GM18507 (cell line): ENCODE results near the gene HUNK.
"Not testable (repeated sequence)": the region's sequence is repeated elsewhere in the genome, so short reads cannot be mapped to it uniquely, and the experiment has no call there.

Source experiments
- DNase-seq: peaks from one replicate; pipeline ENCODE4 v3.0.0; 2011; ENCODE audit warnings: low read depth; ENCODE audit not compliant: insufficient read length; ENCODE audit errors: extremely low spot score
- FAIRE-seq: peaks from 2 replicates; lab custom pipeline; 2011; peaks lifted over from hg19 to GRCh38; lab: Jason Lieb, UNC

Gene HUNK

DNA sequence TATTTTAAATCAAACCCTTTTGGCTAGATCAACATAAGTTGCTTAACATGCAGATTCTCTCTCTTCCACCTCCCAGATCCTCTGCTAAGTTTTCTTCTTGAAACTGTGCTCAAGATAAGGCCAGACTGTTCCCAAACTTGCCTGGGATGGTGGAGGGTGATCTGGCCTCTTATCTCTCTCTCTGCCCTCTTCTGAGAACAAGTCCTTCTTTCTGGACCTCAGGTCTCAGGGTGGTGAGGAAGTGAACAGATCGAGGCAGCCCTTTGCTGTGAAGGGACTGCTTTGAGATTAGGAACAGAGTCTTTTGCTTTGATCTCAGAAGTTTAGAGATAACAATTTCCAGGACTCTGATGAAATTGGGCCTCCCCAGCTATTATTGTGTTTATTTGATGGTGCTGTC, 70.7 kb downstream of the HUNK start:
- FAIRE-seq (no peak), DNase-seq (no peak)

DNA sequence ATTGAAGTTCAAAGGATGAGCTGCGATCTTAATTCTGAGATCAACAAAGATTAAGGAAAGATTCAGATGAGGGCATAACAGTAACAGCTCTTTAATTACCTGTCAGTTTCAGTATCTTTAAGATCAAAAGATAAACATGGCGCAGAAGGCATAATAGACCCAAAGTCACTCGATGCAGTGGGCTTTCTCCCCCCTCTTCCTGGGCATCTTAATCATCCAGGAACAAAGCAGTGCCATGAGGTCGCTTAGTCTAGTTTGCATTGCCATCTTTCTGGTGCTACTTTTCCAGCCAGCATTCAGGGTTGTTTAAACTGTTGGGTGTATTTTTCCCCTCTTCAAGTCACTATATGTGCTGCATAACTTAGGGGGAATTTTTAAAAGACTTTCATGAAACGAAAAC, 72.3 kb downstream of the HUNK start:
- no peak for FAIRE-seq

DNA sequence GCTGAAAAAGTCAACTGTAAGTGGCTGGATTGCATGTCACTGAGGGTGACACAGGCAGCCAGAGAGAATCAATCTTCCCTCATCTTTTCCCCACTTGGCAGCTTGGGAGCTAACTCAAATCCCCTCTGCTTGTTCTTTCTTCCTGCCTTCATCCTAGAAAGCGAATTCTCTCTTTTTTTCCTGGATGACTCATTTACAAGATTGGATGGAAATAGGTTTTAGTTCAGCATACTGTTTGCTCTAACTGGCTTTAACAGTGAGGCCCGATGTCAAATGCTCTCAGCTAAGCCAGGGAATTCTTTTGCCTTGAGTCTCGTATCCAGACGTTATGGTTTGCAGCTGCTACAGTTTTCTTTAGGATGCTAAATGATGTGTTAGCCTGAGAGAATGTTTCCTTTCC, 72.7 kb downstream of the HUNK start:
- FAIRE-seq: no peak
- no peak for DNase-seq

More for the DNA sequence above, 72.3 kb downstream of the HUNK start:
- DNase-seq: no peak

DNA sequence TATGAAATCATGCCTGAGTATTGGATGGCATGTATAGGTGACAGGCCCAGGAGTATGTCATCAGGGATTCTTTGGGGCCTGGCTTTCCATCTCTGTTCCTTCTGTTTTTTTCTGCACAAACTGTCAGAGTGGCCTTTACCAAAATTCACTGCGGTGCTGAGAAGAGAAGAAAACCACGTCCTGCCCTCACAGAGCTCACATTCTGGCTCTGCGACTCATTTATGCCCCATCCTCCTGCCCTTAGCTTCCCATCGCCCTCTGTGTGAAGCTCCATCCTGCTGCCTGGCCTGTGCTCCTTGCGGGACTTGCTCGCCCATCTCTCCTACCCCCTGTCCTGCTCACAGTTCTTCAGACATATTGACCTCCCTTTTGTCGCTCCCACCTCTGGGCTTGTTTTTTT, 73.4 kb downstream of the HUNK start:
- no peak for DNase-seq
- FAIRE-seq: no peak

DNA sequence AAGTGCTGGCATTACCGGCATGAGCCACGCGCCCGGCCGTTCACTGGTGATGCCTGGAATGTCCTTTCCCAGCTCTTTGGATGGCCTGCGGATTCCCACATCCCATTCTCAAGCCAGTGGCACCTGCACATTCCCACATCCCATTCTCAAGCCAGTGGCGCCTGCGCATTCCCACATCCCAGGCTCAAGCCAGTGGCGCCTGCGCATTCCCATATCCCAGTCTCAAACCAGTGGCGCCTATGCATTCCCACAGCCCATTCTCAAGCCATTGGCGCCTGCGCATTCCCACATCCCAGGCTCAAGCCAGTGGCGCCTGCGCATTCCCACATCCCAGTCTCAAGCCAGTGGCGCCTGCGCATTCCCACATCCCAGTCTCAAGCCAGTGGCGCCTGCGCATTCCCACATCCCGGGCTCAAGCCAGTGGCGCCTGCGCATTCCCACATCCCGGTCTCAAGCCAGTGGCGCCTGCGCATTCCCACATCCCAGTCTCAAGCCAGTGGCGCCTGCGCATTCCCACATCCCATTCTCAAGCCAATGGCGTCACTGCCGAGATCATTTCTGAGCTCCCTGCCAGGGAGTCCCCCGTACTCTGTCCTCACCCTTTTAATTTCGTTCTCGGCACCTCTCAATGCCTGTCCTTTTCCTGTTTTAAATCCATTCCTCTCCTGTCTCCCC, 74.2 kb downstream of the HUNK start:
- not testable (repeated sequence) for FAIRE-seq, DNase-seq

DNA sequence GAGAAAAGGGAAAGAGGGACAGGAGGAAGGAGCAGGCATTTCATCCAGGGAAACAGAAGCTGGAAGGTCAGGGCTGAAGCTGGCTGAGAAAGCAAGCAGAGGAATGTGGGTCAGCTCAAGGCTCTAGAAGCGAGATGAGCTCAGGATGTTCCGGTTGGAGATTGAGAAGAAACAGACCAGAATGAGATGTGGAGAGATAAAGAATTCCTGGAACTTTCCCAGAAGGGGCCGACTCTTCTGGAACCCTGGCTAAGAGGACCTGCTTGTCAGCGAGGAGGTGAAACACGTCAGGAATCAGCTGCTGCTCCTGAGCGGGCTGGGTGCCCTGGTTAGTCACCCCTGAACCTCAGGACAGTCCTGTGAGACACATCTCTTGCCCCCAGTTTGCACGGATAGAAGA, 75.9 kb downstream of the HUNK start:
- FAIRE-seq (no peak), DNase-seq (no peak)

DNA sequence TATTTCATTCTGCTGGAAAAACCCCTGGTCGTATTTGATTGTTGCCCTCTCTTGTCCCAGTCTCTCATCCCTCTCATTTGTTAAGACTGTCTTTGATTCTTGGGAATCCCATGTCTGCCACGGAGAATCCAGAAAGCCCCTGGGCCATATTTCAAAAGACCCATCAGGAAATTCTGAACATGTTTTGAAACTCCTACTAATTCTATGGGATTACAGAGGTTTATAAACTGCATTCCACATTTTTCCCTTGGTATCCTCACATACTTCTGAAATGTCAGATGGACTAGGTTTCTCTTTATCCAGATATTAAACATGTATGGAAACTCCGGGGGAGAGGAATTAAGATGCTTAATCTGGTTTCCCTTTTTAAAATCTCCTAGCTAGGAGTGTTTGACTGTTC, 80.0 kb downstream of the HUNK start:
- no peak for DNase-seq
- FAIRE-seq: no peak

DNA sequence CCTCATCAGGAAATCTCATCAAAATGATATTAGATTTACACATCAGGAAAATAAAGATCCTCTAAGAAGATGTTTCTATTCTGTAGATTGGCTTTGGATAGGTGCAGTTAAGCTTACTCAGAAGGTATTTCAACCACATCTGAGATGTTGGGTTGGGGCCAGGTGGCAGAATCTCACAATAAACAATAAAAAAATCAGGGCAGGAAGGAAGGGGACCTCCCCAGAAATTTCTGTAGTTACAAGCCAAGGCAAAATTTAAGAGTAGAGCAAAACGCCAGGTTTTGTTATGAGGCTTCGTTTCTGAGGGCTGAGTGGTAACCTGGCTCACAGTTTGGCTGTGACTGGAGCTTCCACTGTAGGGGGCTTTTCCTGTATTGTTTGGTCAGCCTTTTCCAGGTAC, 84.8 kb downstream of the HUNK start:
- FAIRE-seq: no peak

DNA sequence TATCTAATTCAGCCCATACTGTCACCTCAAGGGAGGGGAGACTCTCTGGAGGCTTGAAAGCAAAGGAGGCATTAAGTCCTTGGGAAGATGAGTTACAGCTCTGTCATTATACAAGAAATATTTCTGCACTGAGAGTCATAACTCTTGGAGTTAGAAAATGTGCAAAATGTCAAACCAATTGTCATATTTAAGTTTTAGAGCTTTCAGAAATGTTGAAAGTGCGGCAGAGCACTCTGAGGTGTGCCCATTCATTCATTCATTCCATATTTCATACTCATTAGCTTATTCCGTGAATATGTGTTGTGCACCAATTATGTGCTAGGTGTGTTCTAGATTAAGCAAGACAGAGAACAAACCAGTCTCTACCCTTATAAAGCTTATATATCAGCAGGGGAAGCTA, 87.1 kb downstream of the HUNK start:
- DNase-seq (no peak), FAIRE-seq (no peak)

More for the DNA sequence above, 84.8 kb downstream of the HUNK start:
- DNase-seq: no peak

DNA sequence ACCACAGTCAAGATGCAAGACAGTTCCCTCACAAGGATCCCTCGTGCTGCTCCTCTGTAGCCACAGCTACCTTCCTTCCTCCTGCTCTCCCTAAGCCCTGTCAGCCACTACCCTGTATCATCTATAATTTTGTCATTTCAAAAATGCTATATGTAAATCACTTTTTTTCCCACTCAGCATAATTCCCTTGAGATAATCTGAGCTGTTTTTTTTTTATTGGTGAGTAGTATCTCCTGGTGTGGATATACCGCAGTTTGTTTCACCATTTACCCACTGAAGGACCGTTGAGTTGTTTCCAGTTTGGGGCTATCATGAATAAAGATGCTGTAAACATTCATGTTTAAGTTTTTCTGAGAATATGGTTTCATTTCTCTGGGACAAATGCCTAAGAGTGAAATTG, 88.2 kb downstream of the HUNK start:
- DNase-seq: no peak
- no peak for FAIRE-seq

DNA sequence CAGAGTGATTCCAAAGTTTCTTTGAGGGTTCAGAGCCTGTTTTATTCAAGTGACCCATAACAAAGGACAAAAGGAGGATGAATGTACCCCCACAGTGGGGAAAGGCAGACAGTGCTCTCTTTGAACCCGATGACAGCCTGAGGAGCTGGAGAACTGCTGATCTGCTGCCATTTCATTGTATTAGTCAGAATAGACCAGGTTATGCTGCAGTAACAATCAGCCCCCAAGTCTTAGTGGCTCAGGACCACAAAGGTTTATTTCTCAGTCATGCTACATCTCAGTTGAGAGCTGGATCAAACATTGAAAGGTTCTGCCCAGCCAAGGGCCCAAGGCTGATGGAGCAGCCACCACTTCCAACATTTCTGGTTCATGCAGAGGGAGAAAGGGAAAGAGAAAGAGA, 88.9 kb downstream of the HUNK start:
- FAIRE-seq (no peak), DNase-seq (no peak)

DNA sequence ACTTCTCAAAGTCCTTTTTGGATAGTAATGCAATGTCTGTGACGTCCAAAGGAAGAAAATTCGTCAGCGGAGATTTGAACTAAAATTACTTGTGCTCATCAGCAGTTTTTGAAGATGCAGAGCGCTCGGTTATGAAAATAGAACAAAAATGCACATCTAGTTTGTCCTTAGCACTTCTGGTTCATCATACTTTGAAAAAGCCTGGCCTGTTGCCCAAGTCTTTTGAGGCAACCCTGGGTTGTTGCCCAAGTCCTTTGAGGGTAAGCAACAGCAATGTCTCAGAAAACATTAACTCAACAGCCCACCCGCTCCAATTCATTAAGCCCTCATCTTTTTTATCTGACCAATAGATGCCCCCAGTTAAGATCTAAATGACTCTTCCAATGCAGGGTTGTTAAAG, 91.9 kb downstream of the HUNK start:
- no peak for DNase-seq
- no peak for FAIRE-seq

DNA sequence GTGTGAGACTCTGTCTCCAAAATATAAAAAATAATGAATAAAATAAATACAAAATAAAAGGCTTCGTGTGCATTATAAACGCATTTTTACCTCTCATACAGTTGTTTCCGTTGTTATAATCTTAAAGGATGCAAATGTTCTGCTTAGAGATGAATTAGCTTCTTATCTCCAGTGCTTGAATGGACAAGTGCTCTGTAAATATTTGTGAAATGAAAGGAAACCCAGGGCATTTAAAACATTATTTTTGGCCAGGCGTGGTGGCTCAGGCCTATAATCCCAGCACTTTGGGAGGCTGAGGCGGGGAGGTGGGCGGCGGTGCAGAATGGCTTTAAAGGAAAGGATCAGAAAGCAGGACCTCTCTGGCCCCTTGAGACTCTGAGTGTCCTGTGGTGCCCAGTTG, 94.5 kb downstream of the HUNK start:
- DNase-seq (no peak), FAIRE-seq (no peak)

DNA sequence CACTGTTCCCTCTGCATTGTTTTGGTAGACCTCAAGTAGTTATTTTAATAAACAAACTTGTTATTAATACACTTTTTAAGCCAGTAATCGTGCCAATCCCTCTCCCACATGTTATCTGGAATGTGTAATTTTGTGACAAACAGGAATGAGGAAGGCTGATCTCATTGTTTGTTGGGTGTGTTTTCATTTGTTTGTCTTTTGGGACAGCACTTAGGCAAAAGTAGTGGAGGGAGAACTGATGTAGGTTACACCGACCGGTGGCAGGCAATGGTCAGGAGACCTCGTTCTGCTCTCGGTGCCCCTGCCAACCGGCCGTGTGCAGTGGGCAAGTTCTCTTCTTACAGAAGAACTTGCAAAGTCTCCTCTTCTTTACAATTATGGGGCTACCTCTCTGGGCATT, 99.8 kb downstream of the HUNK start:
- no peak for DNase-seq
- no peak for FAIRE-seq

DNA sequence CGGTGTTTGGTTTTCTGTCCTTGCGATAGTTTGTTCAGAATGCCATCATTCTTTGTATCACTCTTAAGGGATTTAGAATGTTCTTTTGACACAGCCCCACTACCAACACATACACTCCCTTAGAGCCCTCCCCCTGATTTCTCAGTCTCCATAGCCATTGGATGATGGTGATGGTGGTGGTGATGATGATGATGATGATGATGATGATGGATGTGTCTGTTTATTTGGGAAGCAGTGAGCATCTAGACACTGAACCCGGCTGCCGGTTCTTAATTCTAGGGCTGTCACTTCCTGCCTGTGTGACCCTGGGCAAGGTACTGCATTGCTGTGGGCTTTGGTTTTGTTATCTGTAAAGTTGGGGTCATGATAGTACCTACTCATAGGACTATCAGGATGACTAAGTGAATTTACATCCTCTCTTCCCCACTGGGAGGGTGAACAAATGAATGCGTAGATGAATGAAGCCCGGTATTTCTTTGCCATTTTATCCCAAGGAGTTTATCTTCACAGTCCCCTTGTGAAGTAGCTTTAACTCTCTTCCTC, 100.7 kb downstream of the HUNK start:
- no peak for FAIRE-seq
- no peak for DNase-seq

DNA sequence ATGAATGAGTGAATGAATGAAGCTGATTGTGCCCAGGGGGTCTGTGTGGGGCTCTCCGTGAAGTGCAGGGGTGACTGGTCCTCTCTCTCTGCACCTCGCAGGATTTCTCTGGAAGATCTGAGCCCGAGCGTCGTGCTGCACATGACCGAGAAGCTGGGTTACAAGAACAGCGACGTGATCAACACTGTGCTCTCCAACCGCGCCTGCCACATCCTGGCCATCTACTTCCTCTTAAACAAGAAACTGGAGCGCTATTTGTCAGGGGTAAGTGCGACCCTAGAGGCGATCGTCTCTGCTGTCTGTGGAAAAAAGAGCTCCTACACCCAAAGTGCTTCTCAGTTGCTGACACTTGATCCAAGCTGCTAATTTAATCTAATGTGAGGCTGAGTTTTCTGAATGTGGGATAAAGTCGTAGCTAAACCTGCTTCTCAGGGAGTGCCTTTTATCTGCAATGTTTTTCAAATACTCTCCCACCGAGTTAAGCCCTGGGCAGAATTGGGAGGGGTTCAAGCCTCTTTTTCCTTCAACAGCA, 101.7 kb downstream of the HUNK start:
- DNase-seq (no peak), FAIRE-seq (no peak)

DNA sequence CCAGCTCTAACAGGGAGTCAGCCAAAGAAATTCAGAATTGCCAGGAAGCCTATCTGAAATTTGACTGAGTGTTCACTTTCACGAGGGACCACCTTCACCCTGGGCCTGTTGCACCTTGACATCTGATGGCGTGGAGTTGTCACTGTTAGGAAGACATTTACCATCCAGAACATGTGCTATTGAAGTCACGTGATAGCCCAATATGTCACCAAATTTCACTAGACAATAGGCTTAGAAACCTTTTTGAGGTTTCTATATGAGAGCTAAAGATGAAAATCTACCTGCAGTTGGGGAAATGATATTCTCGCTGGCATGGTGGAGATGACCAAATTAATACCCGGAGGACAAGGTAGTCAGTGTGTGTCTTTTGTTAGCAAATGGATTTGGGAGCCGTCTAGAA, 102.7 kb downstream of the HUNK start:
- DNase-seq: no peak
- FAIRE-seq: no peak

DNA sequence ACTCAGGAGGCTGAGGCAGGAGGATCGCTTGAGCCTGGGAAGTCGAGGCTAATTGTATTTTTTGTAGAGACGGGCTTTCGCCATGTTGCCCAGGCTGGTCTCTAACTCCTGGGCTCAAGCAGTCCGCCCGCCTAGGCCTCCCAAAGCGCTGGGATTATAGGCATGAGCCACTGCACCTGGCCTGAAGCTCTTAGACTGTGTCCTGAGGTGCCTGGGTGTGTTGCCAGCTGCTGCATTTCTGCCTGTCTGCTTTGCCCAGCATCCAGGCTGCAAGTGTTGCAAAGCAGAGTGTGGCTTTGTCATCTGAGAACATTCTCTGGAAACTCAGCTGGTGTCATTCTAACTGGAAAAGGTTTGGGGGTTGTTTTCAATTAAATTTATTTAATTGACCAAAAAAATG, 105.0 kb downstream of the HUNK start:
- no peak for DNase-seq
- no peak for FAIRE-seq

DNA sequence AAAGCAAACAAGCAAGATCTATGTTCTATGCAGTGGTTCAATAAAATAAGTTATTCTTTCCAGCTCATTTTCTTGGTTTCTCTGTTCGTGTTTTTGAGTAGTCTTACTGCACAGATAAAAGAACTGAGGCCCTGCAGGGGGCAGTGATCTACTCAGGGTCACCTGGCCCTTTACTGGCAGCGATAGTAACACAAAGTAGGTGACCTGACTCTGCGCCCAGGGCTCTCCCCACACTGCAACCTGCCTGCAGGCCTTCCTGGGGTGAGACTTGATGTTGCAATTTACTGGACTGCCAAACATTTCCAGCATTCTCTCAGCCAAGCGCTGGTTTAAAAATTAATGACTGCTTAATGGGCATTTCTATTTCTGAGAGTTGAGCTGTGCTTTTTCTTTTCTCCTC, 110.3 kb downstream of the HUNK start:
- DNase-seq: no peak
- FAIRE-seq: no peak

DNA sequence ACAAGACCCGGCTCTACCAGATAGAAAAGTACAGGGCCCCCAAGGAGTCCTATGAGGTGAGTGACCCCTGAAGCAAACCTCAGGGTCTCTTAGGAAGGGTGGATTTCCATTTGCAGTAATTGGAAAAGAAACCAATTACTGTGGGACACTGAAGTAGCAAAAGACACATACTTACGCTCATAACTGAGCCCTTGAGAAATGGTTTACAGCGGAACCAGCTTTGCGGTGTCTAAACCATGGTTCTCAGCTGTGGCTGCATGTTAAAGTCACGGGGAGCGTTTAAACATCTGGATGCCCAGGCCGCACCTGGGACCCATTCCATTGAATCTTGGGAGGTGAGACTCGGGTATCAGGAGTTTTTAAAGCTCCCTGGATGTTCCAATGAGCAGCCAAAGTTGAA, 110.7 kb downstream of the HUNK start:
- FAIRE-seq (no peak), DNase-seq (no peak)

DNA sequence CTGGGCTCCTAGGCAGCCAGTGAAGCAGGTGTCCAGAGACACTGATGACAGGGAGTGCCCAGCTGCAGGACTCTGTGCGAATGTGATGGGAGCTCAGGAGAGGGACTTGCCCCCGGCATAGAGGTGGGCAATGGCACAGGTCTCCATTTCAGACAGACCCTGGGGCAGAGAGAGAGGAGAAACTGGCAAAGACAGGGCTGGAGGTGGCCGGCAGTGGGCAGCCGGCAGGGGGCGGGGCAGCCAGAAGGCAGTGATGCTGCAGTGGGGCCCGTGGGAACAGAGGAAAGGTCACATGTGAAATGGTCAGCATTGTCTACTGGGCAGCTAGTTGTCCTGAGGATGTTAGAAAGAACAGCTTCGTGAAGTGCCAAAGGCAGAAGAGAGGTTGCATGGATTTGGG, 112.6 kb downstream of the HUNK start:
- FAIRE-seq: no peak
- no peak for DNase-seq
